GM12873 (cell line): ENCODE measurements around the gene HLTF.

Experiments used
- TF ChIP-seq, protein P1 (sequence below): IDR thresholded peaks from 2 replicates; pipeline ENCODE4 v1.5.1; 2012; ENCODE audit warnings: low read depth, mild to moderate bottlenecking, moderate library complexity, low read length, control low read depth; ENCODE audit not compliant: insufficient read depth; ENCODE audit errors: missing control alignments

The HLTF gene

DNA sequence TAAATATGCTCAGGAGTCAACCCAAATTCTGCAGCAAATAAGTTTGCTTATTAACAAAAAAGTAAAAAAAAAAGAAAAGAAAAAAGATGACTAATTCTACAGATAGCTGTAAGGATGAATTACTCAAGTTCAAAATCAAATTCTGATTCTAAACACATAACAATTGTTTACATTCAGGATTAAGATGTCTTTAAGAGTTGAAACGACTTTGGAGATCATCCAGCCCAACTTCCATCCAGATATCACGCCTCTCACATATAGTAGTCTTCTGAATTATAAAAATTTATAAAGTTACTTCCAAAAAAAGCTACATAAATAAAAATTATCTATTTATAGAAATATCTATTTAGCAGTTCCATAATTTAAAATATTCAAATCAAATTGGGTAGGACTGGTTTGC lies 55.2 kb downstream of the HLTF start:
- TF ChIP-seq, protein P1, sequence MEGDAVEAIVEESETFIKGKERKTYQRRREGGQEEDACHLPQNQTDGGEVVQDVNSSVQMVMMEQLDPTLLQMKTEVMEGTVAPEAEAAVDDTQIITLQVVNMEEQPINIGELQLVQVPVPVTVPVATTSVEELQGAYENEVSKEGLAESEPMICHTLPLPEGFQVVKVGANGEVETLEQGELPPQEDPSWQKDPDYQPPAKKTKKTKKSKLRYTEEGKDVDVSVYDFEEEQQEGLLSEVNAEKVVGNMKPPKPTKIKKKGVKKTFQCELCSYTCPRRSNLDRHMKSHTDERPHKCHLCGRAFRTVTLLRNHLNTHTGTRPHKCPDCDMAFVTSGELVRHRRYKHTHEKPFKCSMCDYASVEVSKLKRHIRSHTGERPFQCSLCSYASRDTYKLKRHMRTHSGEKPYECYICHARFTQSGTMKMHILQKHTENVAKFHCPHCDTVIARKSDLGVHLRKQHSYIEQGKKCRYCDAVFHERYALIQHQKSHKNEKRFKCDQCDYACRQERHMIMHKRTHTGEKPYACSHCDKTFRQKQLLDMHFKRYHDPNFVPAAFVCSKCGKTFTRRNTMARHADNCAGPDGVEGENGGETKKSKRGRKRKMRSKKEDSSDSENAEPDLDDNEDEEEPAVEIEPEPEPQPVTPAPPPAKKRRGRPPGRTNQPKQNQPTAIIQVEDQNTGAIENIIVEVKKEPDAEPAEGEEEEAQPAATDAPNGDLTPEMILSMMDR: no peak

DNA sequence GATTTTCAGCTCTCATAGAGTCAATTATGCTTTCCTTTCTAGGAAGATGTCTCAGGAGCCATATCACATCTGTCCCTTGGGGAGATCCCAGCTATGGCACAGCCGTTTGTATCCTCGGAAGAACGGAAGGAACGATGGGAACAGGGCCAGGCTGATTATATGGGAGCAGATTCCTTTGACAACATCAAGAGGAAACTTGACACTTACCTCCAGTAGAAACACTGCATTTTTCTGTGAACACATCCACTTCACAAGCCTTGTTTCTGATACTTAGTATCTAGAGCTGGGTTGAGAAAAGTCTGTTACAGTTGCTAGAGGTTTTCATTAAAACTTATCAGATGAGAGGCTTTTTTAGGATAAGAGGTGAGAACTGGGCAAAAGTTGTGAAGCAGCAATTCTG lies 59.6 kb downstream of the HLTF start:
- TF ChIP-seq, protein P1: no peak

DNA sequence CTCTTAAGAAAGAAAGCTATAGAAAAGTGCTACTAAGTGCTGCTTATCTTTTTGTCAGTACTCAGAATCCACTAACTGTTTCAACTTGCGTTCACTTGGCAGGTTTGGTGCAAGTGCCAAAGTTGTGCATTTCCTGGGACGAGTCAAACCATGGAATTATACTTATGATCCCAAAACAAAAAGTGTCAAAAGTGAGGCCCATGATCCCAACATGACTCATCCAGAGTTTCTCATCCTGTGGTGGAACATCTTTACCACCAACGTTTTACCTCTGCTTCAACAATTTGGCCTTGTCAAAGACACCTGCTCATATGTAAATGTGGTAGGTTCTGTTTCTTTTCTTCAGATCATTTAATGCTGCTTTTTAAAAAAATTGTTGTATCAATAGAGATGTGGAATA lies 62.4 kb downstream of the HLTF start:
- TF ChIP-seq, protein P1: no peak

DNA sequence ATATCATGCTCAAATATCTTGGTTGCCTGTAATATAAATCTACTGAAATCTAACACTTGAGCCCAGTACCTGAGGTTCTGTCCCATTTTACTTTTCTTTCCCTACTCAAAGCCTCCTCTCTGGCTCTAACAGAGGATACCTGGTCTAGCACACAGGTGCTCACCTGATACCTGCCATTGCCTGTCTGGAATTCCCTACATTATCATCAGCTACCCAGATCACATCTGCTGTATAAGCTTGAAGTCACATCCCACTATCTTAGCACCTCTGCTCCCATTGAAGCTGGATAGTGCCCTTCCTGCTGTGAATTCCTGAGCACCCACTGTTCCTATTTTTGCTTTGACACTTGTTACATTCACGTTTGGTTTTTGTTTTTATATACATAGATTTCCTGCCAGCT lies 64.5 kb downstream of the HLTF start:
- TF ChIP-seq, protein P1: no peak

DNA sequence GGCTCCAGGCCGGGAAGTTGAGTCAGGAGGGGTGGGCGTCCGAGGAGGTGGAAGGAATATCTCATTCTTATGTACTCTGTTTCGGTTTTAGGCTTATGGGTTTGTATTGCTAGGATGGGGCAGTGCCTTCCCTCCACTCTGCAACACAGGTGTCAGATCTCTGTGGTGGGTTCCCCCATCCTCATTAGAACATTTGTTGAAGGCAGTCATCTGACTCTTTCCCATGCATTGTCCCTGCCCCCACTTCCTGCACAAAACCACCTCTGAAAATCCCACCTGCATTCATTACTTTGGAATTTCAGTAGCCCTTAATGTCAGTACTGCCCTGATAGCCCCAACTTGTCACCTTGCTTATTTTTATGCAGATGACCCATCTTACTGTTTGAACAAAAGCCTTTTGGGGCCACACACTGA lies 65.5 kb downstream of the HLTF start:
- TF ChIP-seq, protein P1: no peak

DNA sequence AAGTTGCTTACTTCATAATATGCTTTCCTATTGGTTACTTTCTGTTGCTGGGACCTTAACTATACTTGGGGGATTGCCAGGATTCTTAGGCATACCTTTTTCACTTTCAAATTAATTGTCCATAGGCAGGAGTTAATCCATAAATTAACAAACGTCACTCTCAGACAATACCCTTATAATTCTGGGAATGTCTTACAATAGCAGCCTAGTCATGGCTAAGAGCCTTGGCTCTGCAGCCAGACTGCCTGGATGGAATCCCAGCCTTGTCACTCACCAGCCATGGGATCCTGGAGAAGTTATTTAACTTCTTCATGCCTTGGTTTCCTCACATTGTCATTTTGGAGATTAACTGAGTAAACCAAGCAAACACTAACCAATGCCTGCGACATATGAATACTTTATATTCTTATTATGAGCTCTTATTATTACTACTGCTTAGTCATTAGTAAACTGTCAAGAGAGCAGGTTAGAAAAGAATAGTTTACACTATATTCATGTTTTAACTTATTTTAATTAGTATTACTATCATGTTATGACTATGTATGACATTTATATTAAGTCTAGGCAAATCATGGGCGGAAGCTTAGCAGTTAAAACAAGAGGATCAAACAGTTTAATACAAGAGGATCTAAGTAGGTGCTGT lies 66.0 kb downstream of the HLTF start:
- TF ChIP-seq, protein P1: no peak

DNA sequence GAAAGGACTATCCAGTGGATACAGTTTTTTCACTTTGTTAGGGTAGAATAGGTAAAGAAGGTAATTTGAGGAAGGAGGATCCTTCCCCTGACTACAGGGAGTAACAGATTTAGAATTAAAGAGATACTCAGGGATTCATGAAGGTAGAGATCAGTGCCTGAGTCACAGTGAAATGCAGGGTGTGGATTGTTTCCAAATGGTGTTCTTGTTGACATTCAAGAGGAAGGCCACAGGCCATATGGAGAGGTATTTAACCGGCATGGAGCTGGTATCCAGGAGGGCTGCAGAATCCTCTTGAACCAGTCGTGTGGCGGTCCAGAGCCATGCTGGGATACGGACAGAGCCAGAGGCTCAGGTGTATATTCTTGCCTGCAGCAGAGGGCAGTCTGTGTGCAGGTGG lies 66.8 kb downstream of the HLTF start:
- TF ChIP-seq, protein P1: no peak
